Heart left ventricle (tissue), 16 donors: ENCODE results near the gene HOXB8. TPM values are rescaled to one million over a fixed set of nuclear protein-coding genes. Genes with fewer than 3 reads are reported as not detected.

ENCODE experiments used
- ATAC-seq, 4 donors: fragments of 200-7000 bp; cut with Tn5 transposase; one replicate each; pipeline ENCODE4 v1.9.1; 2020 to 2022; ENCODE audit warnings: moderate library complexity in 4 of 4, mild to moderate bottlenecking in 3 of 4, moderate number of reproducible peaks in 1 of 4
- DNase-seq, 5 donors: peaks; one replicate each; pipeline ENCODE4 v3.0.0-alpha.2; 2020
- H3K27ac ChIP-seq, 12 donors: fragments of 200-600 bp; sonication (generic) in 4 of 12; one replicate each; pipeline versions ENCODE4 v1.5.0 to v1.8.0; 2016 to 2022; ENCODE audit warnings: mild to moderate bottlenecking in 2 of 12
- H3K27me3 ChIP-seq, 9 donors: fragments of 200-600 bp; sonication (generic) in 2 of 9; one replicate each; pipeline versions ENCODE4 v1.5.1 to v1.8.0; 2016 to 2022; ENCODE audit warnings: mild to moderate bottlenecking in 3 of 9
- H3K36me3 ChIP-seq, 9 donors: fragments of 200-600 bp; sonication (generic) in 2 of 9; one replicate each; pipeline versions ENCODE4 v1.5.0 to v1.8.0; 2018 to 2022; ENCODE audit warnings: mild to moderate bottlenecking in 2 of 9
- H3K4me1 ChIP-seq, 12 donors: fragments of 200-600 bp; sonication (generic) in 4 of 12; one replicate each; pipeline versions ENCODE4 v1.5.0 to v1.8.0; 2016 to 2022; ENCODE audit warnings: mild to moderate bottlenecking in 3 of 12
- H3K4me3 ChIP-seq, 12 donors: fragments of 200-600 bp; sonication (generic) in 4 of 12; one replicate each; pipeline versions ENCODE4 v1.5.0 to v1.8.0; 2017 to 2022; ENCODE audit warnings: mild to moderate bottlenecking in 9 of 12, moderate library complexity in 4 of 12
- H3K9me3 ChIP-seq, 12 donors: fragments of 200-600 bp; sonication (generic) in 4 of 12; one replicate each; pipeline versions ENCODE4 v1.5.0 to v1.8.0; 2016 to 2022; ENCODE audit warnings: mild to moderate bottlenecking in 1 of 12
- POLR2A ChIP-seq, 2 donors: fragments of 450-650 bp; IDR thresholded peaks; one replicate each; pipeline ENCODE4 v1.6.1; 2017; ENCODE audit warnings: antibody characterized with exemption in 2 of 2, mild to moderate bottlenecking in 2 of 2, moderate library complexity in 2 of 2
- WGBS, 4 donors: extraction: QIAGEN DNeasy Blood & Tissue Kit in 2 of 4; methylation state at CpG; one replicate each; pipeline versions ENCODE4 v1.1.5 to v1.1.7; 2013 to 2018; 5-methylcytosine and 5-hydroxymethylcytosine counted together
- intact Hi-C, 10 donors: fragments of 100-400 bp; cut with DNase I; formaldehyde crosslinking; loops; one replicate each; pipeline versions ENCODE4 v1.11.1 to v1.14.2; 2022
- polyA plus RNA-seq, 2 donors: library from polyadenylated mRNA; stranded (reverse); fragments of 200-250 nt; gene quantifications; one replicate each; pipeline ENCODE4 v1.2.3, GENCODE V29; 2013
- total RNA-seq, 9 donors: library from RNA; depleted of rRNA in 2 of 9; stranded (reverse); fragments of >200 nt in 2 of 9; fragmentation: NEBNext Ultra II Directional in 3 of 9; extraction: Animal tissue kit (Norgen Biotek cat#: 25700) in 3 of 9; gene quantifications; one replicate each; pipeline versions ENCODE4 v1.1.0 to v1.2.4, GENCODE V29; 2016 to 2023
- TF ChIP-seq, protein P1 (sequence below), 12 donors: fragments of 200-600 bp; sonication (generic) in 4 of 12; IDR thresholded peaks; one replicate each; pipeline versions ENCODE4 v1.5.0 to v1.8.0; 2018 to 2022; ENCODE audit warnings: antibody characterized with exemption in 12 of 12, mild to moderate bottlenecking in 5 of 12
- donor health status: ischemic (EF 13 %, LVEDD 7.1; RV severe dilation, severe dysfunction).
- donor health status: healthy with polysubstance abuse.
- donor health status: DM: no; HTN: yes; CAD: no.
- donor health status: DM: no; HTN: no; CAD: no.
- donor health status: ischemic (EF 25% LVEDD 6.9; RV normal size, moderate dysfunction).
- donor health status: ischemic (EF 25% LVEDD 5.7; RV mildly dilated, moderate dysfunction).
- donor health status: healthy.
- donor health status: DM: yes; HTN: yes; CAD: no.
- donor health status: ischemic (EF 35%, LVEDD 5.7; RV mildly dilated, moderate dysfunction).
- donor health status: nonischemic (EF 11% LVEDD 7.7; RV severe dilation, severe dysfunction).
- donor health status: DM: yes; HTN: yes; CAD: no.
- donor health status: PGD.
- donor health status: ischemic (EF 29% LVEDD 5.4; RV normal size, mild dysfunction).
- donor health status: nonischemic (EF 23%, LVEDD 6.1; RV moderate dilation, normal function).

HOXB8 gene
- total and polyA plus RNA-seq, 11 donors: not detected

DNA sequence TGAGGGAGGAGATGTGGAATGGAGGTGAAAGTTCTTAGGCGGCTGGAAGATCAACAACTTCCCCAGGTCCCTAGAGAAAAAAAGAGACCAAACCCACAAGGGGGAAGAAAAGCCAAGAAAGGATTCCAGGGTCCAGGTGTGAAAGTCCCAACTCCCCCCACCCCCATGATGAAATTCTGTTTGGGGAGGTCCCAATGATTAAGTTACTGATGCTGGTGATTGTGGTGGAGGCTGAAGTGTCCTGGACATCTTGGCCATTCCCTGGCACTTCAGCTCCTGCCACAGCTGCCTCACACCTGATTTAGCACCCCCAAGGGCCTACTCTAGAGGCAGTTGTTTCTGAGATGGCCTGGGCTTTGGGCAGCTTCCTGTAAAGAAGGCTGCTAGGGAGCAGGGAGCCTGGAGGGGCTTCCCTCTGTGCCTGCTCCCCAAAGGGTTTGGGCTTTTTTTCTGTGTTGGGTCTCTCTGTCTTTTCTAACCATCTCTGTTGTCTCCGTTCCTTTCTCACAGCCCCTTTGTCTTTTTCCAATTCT, 50.0 kb downstream of the HOXB8 start:
- H3K36me3 ChIP-seq: no peaks in the 10 kb centered on the region
- WGBS, 4 donors: 43 to 51% (median 44%) methylated on average over 2 of the region's 2 CpGs
- H3K9me3 ChIP-seq: no peaks in the 10 kb centered on the region
- peak overlapping the region in 5 of 12 donors; percentile 39 to 56 (median 54) for H3K4me3 ChIP-seq
- H3K27me3 ChIP-seq: peaks cover 16 to 96% (median 72%) of the 10 kb centered on the region in 9 donors
- ATAC-seq (no peak), DNase-seq (no peak)
- H3K27ac ChIP-seq: peak overlapping the region in 4 of 12 donors; percentile 70 to 97 (median 80)
- TF ChIP-seq POLR2A (IDR thresholded peaks at IDR 0.05): no peak
- TF ChIP-seq, protein P1, sequence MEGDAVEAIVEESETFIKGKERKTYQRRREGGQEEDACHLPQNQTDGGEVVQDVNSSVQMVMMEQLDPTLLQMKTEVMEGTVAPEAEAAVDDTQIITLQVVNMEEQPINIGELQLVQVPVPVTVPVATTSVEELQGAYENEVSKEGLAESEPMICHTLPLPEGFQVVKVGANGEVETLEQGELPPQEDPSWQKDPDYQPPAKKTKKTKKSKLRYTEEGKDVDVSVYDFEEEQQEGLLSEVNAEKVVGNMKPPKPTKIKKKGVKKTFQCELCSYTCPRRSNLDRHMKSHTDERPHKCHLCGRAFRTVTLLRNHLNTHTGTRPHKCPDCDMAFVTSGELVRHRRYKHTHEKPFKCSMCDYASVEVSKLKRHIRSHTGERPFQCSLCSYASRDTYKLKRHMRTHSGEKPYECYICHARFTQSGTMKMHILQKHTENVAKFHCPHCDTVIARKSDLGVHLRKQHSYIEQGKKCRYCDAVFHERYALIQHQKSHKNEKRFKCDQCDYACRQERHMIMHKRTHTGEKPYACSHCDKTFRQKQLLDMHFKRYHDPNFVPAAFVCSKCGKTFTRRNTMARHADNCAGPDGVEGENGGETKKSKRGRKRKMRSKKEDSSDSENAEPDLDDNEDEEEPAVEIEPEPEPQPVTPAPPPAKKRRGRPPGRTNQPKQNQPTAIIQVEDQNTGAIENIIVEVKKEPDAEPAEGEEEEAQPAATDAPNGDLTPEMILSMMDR (IDR thresholded peaks at IDR 0.05): no peak
- peaks cover 0 to 46% (median 0%) of the 10 kb centered on the region in 12 donors for H3K4me1 ChIP-seq
- intact Hi-C loops: loop anchor here in 1 of 10 donors (2.0 kb wide), 1 partner anchor 14 kb away; the partner anchor contains the start of gene HOXB4

DNA sequence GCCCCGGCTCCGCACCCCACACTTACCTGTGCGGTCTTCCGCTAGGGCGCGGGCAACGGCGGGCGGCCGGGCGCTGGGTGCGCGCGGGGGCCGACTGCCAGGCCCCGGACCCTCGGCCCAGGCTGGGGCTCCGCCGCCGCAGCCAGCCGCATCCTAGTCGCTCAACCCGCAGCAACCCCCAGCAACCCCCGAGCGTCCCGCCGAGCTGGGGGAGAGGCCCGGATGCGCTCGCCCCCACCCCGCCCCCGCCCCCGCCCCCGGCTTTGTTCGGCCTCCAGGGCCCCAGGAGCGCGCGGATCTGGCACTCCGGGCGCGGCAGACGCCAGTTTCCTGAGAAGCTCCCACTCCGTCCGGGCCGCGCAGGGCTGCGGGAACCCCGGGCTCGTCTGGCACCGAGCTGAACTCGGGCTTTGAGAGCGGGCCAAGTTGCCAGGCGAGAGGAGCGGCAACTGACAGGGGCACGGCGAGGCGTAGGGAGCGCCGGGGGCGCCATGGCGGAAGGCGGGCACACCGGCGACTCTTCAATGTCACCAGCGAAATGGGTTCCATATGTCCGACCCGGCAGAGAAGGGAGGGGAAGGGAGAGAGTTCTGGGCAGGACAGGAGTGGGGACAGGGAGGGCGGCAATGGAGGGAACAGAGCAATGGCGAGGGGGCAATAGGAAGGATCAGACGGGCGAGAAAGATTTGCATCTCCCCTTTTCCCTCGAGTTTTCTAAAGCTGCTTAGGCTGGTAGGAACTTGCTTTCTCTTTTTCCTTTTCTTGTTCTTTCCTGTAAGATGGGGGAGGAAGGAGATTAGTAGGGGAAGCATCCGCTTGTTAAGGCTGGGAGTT, 50.7 kb downstream of the HOXB8 start:
- peak overlapping the region in 9 of 12 donors; percentile 4 to 97 (median 59) for H3K27ac ChIP-seq
- TF ChIP-seq, protein P1 (IDR thresholded peaks at IDR 0.05): no peak
- no peak for TF ChIP-seq POLR2A (IDR thresholded peaks at IDR 0.05)
- H3K4me1 ChIP-seq: peaks cover 0 to 44% (median 0%) of the 10 kb centered on the region in 12 donors
- peak overlapping the region; percentile 14 to 56 (median 48) for H3K4me3 ChIP-seq
- peak in 1 of 5 donors; percentile 68 for DNase-seq
- intact Hi-C loops: loop anchor here in 1 of 10 donors (2.0 kb wide), 1 partner anchor 14 kb away; the partner anchor contains the start of gene HOXB4
- H3K36me3 ChIP-seq: no peaks in the 10 kb centered on the region
- no peaks in the 10 kb centered on the region for H3K9me3 ChIP-seq
- ATAC-seq: peak in 2 of 4 donors; percentile 33 to 56
- WGBS, 4 donors: 5 to 9% (median 7%) methylated on average over 32 to 73 of the region's 73 CpGs
- H3K27me3 ChIP-seq: peaks cover 14 to 96% (median 72%) of the 10 kb centered on the region in 9 donors

DNA sequence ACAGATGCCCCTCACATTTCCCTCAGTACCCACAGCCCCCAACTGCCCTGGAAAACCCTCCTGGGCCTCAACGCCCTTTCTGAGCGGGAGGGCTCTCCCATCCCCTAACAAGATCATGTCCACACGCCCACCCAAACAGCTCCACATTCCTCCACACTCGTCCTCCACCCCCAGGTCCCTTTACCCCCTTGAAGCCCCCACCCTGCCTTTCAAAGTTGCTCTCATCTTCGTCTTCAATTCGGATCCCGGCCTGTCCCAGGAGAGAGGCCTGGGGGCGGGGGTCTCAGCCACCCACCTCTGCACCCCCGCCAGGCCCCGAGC, 51.3 kb downstream of the HOXB8 start:
- peaks cover 12 to 96% (median 67%) of the 10 kb centered on the region in 9 donors for H3K27me3 ChIP-seq
- H3K4me1 ChIP-seq: peaks cover 0 to 40% (median 0%) of the 10 kb centered on the region in 12 donors
- H3K9me3 ChIP-seq: no peaks in the 10 kb centered on the region
- DNase-seq (no peak), ATAC-seq (no peak)
- H3K27ac ChIP-seq: peak overlapping the region in 7 of 12 donors; percentile 4 to 97 (median 58)
- H3K36me3 ChIP-seq: no peaks in the 10 kb centered on the region
- WGBS, 4 donors: 14 to 24% (median 20%) methylated on average over 8 to 10 of the region's 10 CpGs
- intact Hi-C loops: loop anchor here in 1 of 10 donors (2.0 kb wide), 1 partner anchor 15 kb away; the partner anchor contains the start of gene HOXB4
- H3K4me3 ChIP-seq: peak overlapping the region in 11 of 12 donors; percentile 24 to 56 (median 48)
- TF ChIP-seq POLR2A (IDR thresholded peaks at IDR 0.05): no peak
- TF ChIP-seq, protein P1 (IDR thresholded peaks at IDR 0.05): no peak

DNA sequence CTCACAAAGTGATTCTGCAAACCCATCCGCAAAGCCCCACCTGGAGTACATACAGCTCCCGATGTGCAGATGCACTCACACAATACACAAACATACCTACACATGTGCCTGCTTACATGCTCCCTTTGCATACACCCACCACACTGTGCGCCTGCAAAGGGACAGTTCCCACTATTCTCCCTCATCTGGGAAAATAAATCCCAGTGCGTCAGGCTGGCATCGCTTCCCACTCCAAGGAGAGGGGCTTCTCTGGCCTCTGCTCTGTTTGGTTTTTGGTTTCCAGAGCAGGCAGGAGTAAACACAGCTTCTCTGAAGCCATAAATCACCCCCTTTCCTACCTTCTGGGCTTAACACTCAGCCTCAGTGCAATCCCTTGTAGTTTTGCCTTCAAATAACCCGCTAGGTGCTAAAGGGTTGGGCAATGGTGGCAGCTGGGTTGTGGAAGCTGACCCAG, 51.7 kb downstream of the HOXB8 start:
- intact Hi-C loops: no loop called here
- peak overlapping the region in 1 of 12 donors; percentile 97 for H3K27ac ChIP-seq

More for the DNA sequence above, 51.7 kb downstream of the HOXB8 start:
- Histone ChIP-seq H3K4me1 (peaks cover 0 to 40% (median 0%) of the 10 kb centered on the region in 12 donors), H3K36me3 (no peaks in the 10 kb centered on the region), H3K4me3 (peak overlapping the region in 6 of 12 donors; percentile 27 to 56 (median 52)), H3K9me3 (no peaks in the 10 kb centered on the region), H3K27me3 (peaks cover 12 to 96% (median 65%) of the 10 kb centered on the region in 9 donors)
- WGBS, 4 donors: 47 to 55% (median 51%) methylated on average over 6 of the region's 6 CpGs
- no peak for ATAC-seq
- TF ChIP-seq POLR2A (IDR thresholded peaks at IDR 0.05): no peak
- no peak for DNase-seq
